HG02588 (cell line): ENCODE data around the gene PARP15.
"Not testable (repeated sequence)": the region's sequence is repeated elsewhere in the genome, so short reads cannot be mapped to it uniquely, and the experiment has no call there.

ENCODE experiments used
- ATAC-seq: cut with Tn5 transposase; IDR thresholded peaks from one replicate; pipeline ENCODE4 v1.9.1; 2021; ENCODE audit warnings: mild to moderate bottlenecking, moderate library complexity; ENCODE audit not compliant: unreplicated experiment

PARP15 gene

DNA sequence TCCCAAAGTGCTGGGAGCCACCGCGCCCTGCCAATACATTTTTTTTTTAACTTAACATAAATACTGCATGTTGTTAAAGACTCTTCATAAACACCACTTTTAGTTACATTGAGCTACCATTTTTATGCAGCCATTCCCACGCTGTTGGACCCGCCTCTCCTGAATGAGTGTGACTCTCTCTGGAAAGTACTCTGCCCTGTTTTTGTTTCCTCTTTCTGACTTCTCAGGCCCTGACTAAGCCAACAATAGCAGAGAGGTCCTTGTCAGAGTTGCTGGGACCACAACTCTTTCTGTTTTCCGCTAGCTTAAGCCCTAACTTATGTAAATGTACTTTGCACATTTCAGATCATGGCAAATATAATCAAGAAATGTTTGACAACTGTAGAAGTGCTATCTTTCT is 35.2 kb downstream of the PARP15 start:
- no peak for ATAC-seq

DNA sequence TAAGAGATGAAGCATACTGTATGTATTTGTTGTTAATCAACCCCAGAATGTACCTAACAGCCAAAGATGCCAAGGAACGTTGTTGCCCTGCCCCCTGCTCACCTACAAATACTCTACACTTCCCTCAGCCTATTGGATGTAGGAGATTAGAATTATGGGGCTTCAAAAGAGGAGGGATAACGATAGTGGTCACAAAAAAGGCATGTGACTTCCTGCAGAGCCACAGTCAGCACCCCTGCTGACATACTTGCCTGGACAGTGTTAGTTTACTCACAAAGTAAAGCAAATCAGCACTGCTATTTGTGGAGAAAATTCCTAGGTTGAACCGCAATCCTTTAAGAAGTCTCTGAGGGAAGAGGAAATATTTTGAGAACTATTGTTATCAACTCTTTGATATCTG is 37.9 kb downstream of the PARP15 start:
- no peak for ATAC-seq

DNA sequence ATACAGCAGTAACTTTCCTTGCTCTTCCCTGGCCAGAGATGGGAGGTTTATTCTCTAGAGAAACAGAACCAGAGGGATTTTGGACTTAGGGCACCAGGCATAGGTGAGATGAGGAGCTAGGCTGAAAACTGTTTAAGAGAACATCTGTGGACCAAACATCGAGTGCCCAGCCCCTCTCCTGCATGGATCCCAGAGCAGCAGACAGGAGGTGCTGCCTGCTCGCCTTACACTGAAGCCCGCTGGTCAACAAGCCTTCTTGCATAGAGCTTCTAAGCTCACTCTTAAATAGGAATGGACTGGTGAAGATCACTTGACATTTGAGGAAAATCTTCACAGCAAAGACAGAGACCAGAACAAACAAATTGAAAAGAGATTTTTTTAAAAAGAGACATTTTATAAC is 41.2 kb downstream of the PARP15 start:
- ATAC-seq: no peak

DNA sequence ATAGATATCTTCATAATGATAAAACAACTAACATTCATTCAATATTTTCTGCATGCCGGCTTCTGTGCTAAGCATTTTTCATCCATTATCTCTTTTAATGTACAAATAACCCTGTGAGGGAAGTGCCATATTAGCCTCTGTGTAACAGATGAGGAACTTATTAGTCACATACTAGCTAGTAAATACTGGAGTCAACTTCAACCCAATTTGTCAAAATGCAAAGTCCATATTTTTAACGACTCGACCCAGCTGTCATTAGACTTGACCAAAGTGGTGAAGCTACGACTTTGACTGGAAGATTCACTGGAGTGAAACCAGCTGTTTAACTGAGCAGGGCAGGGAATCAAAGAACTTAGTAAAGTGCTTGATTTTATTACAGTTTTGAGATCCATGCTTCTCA is 41.6 kb downstream of the PARP15 start:
- no peak for ATAC-seq

DNA sequence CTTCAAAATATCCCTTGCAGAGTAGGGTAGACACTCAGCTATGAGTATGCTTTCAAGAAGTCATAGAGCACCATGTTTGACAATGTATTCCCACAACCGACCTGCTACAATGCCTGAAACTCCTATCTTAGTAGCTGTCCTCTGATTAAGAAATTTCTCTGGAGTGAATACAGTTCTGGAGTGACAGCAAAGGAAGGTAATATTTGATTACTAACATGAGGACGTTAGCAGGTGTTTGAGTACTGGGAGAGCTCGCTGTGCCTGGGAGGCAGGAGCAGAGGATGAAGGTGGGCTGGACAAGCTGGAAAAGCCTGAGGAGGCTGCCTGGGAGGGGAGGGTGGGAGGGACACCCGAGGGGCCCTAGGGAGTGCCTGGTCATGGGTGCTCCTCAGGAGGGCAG is 42.9 kb downstream of the PARP15 start:
- no peak for ATAC-seq

DNA sequence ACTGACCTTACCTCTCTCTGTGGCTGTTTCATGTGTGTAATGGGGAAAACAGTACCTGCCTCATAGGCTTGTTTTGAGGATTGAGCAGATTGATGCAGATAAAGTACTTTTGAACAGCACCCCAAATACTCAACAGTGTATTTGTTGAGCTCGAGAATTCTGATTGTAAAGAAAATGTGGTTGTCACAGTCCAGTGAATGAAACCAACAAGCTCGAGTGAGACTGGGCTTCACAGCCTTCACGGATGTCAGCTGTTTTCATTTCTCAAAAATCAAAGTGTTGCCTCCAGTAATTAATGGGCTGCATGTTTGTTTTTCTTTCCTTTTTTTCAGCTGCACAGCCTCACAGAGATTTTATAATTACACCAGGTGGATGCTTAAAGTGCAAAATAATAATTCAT is 43.7 kb downstream of the PARP15 start:
- ATAC-seq: no peak

DNA sequence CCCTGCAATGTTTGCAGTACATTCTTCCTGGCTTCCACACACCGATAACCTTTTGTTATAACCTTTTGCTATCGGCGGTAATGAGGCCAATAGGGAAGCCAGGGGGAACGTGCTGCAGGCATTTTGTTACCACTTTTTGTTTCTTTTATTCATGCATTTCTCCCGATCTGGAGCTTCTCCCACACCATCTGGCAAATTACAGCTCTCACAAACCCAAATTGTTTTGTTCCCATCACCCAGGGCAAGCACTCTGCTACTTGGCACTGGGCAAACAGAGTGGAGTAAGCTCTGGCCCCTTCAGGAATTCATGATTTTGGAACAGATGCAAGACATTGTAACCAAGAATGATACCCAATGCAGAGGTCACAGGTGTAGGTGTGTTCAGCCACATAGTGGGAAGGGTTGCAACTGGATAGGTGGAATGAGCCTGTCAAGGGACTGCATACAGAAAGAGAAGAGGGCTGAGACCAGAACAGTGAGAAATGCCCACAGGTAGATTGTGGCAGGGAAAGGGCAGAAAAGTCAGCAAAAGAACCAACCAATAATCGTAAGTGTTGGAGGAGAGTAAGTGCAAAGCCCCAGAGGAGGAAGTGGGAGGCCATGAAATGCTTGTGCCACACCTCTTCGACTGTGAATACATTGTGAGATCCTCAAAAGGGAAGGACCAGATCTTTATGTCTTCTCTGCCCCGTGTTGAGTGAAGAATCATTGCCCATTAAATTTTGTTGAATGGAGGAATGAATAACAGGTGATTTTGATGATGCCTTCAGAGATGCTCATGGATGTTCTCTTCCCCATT is 45.8 kb downstream of the PARP15 start:
- no peak for ATAC-seq

DNA sequence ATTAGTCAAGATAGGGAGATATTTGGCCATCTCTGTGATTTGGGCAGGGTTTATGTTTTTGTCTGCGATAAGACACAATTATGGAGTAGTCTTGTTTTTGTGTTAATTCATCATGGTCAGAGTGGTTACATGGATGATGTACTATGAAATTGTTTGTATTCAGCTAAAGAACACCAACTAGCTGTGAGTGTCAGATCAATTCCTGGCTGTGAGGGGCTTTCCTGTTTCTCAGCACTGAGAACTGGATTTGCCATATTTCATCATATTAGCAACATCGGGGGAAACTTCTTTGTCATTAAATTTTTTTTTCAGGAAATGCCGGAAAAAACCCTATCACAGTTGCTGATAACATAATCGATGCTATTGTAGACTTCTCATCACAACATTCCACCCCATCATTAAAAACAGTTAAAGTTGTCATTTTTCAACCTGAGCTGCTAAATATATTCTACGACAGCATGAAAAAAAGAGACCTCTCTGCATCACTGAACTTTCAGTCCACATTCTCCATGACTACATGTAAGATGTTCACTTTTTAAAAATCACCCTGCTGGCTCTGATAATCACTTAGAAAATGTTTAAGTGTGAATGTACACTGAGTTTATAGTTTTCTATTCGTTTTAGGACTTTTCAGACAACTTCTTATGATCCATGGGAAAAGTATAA is 49.2 kb downstream of the PARP15 start:
- ATAC-seq: no peak

DNA sequence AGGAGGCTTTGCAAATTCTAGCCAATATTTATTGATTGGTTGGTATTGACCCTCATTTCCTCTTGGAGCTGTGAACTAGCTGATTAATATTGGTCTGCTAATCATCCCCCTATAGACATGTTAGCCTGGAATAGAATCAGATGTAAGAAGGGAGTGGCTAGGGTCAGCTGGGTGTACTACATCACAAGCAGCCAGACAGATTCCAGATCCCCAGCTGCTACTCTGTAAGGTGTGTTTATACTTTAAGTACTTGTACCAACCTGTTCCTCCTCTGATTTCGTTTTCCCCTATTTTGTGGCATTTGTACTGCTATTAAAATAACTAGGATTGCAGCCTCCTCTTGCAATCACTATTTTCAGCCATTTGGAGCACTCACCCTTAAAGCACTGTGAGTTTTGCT is 49.9 kb downstream of the PARP15 start:
- no peak for ATAC-seq

DNA sequence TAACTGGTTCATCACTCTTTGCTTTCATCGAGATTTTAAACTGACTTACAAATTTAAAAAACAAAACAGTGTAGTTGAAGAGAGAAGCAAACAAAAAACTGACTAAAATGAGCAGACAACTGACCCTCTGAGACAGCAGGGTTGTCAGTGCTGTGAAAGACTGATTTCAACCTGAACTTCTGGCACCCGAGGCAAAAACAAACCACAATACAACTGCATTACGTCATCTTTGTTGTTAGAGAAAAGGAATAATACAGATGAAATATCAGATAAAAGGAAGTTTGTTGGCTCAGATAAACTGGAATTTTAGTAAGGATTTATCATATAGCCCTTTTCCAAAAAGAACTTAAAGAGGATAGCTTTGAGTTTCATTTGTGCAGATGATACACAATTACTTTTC is 51.1 kb downstream of the PARP15 start:
- no peak for ATAC-seq

DNA sequence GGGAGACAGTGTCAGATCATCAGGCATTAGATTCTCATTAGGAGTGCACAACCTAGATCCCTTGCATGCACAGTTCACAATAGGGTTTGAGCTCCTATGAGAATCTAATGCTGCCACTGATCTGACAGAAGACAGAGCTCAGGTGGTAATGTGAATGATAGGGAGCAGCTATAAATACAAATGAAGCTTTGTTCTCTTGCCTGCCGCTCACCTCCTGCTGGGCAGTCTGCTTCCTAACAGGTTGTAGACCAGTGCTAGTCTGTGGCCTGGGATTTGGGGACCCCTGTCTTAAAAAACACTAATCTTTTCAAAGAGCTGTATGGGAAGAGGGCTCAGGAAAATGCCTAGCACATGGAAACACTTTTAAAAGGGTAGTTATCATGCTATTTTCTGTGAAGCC is 52.3 kb downstream of the PARP15 start:
- ATAC-seq: no peak

DNA sequence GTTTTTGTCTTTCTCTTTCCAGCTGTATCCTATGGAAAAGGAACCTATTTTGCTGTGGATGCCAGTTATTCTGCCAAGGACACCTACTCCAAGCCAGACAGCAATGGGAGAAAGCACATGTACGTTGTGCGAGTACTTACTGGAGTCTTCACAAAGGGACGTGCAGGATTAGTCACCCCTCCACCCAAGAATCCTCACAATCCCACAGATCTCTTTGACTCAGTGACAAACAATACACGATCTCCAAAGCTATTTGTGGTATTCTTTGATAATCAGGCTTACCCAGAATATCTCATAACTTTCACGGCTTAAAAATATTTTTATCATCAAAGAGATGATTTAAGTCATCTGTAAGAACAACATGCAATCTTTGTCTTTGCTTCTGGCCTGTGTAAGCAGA is 58.3 kb downstream of the PARP15 start:
- ATAC-seq: no peak

DNA sequence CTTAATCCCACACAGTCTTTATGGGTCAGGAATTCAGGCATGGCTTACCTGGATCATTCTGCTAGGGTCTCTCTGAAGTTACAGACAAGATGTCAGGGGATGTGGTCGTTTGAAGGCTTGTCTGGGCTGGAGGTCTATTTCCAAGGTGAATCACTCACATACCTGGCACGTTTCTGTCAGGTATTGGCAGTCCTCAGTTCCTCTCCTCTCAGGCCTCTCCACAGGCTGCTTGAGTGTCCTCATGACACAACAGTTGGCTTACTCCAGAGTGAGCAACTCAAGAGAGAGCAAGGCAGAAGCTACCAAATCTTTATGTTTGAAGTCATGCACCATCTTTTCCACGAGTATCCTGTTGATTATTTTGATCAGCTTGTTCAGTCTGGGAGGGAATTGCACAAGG is 59.2 kb downstream of the PARP15 start:
- no peak for ATAC-seq

DNA sequence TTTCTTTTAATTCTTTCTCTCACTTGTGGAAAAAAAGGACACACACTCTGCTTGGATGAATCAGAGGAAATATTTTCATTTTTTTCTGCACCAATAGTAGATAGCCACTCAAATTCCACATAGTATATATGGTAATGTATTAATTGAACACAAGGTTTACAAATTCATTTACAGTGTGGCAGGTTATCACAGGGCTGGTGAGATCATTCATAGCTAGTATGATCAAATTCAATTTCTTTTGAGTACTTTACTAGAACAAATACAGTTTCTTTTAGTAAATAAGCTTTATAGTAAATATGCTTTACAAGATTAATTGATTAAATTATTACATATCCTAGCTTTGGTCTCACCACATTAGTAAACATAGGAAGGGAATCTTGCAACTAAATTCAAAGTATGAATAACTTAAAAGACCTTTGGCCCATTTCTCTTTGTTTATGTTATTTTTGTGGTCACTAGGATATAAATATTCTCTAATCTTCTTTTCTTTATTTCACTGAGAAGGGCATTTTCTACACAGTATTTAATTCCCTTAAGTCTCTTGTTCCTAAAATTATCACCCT is 63.1 kb downstream of the PARP15 start:
- no peak for ATAC-seq

DNA sequence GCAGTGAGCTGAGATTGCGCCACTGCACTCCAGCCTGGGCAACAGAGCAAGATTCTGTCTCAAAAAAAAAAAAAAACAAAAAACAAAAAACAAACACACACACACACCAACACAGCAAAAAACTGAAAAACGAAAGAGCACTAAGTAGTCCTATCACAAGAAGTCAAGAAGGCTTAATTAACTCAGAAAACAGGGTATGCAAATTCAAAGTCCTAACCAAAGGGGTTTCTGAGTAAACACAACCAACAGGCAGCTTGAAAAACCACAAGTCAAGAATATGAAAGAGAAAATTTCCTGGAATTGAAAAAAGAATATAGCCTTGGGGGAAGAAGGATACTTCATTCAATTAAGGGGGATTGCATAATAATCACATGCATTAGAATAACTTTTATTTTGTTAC is 65.5 kb downstream of the PARP15 start:
- peak; percentile 76 for ATAC-seq

DNA sequence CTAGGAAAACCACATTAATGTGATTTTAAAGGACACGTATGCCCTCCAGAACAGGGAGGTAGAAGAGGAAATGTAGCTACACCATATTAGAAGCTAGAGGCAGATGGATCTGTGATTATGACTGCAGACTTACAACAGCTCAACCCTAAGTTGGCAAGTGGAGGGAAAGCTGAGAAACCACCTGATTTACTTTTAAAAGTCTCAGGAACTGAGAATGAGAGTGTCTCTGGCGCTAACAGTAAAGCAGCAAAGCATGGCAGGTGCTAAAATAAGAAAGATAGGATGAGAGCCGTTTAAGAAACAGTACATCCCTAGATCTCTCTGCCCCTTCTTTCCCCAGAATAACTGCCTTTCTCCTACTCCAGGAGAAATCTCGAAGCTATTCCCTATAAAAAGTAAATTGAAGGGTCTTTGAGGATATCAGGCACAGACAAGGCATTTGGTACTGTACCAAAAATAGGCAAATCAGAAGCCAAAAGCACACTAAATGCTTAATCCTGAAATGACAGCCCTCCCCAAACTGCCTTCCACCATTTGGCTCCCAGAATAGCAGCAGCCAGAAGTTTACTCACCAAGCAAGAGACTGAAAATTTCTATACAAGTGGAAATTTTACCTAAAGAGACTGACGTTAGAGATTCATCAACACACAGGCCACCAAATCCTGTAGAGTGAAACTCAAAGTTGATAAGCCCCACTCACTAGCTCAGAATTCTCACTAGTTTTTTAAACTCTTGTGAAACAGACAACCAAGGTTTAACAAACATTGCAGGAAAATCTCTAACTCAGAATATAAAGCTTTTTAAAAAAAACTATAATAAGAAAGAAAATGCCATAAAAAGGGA is 68.9 kb downstream of the PARP15 start:
- peak; percentile 51 for ATAC-seq

DNA sequence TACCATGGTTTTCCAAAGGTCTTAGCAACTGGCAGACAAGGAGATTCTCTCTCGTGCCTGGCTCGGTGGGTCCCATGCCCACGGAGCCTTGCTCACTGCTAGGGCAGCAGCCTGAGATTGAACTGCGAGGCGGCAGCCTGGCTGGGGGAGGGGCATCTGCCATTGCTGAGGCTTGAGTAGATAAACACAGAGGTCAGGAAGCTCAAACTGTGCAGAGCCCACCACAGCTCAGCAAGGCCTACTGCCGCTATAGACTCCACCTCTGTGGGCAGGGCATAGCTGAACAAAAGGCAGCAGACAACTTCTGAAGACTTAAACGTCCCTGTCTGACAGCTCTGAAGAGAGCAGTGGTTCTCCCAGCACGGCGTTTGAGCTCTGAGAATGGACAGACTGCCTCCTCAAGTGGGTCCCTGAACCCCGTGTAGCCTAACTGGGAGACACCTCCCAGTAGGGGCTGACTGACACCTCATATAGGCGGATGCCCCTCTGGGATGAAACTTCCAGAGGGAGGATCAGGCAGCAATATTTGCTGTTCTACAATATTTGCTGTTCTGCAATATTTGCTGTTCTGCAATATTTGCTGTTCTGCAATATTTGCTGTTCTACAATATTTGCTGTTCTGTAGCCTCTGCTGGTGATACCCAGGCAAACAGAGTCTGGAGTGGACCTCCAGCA is 73.9 kb downstream of the PARP15 start:
- ATAC-seq: not testable (repeated sequence)

DNA sequence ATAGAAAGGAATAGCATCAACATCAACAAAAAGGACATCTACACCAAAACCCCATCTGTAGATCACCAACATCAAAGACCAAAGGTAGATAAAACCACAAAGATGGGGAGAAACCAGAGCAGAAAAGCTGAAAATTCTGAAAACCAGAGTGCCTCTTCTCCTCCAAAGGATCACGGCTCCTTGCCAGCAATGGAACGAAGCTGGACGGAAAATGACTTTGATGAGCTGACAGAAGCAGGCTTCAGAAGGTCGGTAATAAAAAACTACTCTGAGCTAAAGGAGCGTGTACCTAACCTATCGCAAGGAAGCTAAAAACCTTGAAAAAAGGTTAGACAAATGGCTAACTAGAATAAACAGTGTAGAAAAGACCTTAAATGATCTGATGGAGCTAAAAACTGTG is 74.5 kb downstream of the PARP15 start:
- not testable (repeated sequence) for ATAC-seq

DNA sequence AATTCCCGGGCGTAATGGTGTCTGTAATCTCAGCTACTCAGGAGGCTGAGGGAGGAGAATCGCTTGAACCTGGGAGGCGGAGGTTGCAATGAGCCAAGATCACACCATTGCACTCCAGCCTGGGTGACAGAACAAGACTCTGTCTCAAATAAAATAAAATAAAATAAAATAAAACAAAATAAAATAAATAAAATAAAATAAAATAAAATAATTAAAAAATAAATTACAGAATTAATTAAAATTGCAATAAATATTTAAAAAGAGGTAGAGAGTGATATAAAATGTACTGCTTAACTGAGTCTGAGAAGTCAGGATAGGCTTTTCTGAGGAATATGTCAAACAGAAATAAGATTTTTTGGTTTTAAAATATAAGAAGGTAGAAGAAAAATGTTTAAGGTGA is 80.9 kb downstream of the PARP15 start:
- ATAC-seq: not testable (repeated sequence)

DNA sequence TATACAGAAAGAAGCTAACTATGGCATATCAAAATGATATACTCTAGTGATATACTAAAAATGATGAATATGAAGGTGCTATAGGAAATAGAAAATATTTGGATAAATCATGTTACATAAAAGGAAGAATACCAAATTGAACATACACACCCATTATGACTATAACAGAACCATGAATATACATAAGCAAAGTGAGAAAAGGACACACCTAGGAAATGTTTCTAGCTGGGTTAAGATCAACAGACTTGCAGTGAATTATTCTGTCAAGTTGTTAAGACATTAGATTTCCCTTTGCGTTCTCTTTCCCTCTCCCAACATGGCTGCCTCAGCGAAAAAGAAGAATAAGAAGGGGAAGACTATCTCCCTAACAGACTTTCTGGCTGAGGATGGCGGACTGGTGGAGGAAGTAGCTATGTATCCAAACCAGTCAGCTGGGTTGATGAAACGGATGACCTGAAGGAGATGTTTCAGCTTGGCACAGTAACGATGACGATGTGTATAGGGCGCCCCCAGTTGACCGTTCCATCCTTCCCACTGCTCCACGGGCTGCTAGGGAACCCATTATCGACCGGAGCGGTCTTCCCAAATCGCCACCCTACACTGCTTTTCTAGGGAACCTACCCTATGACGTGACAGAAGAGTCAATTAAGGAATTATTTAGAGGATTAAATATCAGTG is 83.0 kb downstream of the PARP15 start:
- no peak for ATAC-seq
